GM04503 (cell line): ENCODE measurements around the gene HRC.
"Not testable (repeated sequence)": the region's sequence is repeated elsewhere in the genome, so short reads cannot be mapped to it uniquely, and the experiment has no call there.

Experiments
- DNase-seq: peaks from one replicate; pipeline ENCODE4 v3.0.0-alpha.2; 2012; ENCODE audit warnings: low read depth

The HRC gene

GRCh38 chr19:49135686-49136085, 19.5 kb downstream of the HRC start:
- DNase-seq = no peak

- no peak for DNase-seq
Observed at GRCh38 chr19:49133621-49134454, 21.4 kb downstream of the HRC start.

GRCh38 chr19:49132974-49133609, 22.1 kb downstream of the HRC start:
- DNase-seq = no peak

DNA sequence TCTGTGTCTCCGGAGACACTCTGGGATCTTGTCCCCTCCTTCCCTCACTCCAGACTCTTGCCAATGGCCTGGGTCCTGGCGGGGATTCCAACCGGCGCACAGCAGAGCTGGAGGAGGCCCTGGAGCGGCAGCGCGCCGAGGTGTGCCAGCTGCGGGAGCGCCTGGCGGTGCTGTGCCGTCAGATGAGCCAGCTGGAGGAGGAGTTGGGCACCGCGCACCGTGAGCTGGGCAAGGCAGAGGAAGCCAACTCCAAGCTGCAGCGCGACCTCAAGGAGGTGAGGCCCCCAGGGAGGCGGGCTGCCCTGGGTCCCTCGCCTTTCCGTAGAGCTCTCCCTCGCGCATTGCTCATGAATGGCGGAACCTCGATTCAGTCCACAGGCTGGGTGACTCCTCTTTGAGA, 24.9 kb downstream of the HRC start:
- no peak for DNase-seq

DNA sequence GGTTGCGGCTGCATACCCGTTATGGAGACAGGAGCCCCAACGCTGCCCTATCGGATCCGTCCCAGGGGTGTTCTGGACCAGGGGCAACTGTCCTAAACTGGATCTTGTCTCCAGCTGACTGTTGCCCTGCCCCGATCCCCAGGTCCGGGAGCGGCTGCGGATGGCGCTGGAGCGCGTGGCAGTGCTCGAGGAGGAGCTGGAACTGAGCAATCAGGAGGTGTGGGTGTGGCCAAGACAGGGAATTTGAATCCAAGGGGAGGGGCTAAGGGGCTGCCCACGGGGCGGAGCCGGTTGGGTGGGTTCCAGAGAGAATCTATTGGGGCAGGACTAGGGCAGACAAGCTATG, 26.0 kb downstream of the HRC start:
- DNase-seq = no peak

GRCh38 chr19:49128545-49129237, 26.5 kb downstream of the HRC start:
- no peak for DNase-seq

GRCh38 chr19:49127674-49128544, 27.3 kb downstream of the HRC start:
- peak; percentile 65 for DNase-seq

GRCh38 chr19:49127225-49127624, 28.0 kb downstream of the HRC start:
- DNase-seq = not testable (repeated sequence)

GRCh38 chr19:49126575-49126974, 28.6 kb downstream of the HRC start:
- DNase-seq = no peak

- DNase-seq = no peak
Observed at GRCh38 chr19:49125025-49125731, 30.0 kb downstream of the HRC start.

GRCh38 chr19:49123285-49123684, 31.9 kb downstream of the HRC start:
- DNase-seq = not testable (repeated sequence)

DNA sequence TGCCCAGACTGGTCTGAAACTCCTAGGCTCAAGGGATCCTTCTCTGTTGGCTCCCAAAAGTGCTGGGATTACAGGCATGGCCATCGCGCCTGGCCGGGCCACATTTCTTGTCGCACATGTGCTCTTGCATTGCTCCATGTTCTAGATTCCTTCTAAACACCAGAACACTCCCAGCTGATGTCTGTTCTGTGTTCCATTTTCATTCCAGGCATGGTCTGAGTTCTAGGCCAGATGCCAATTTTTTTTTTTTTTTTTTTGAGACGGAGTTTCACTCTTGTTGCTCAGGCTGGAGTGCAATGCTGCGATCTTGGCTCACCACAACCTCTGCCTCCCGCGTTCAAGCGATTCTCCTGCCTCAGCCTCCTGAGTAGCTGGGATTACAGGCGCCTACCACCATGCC, 33.4 kb downstream of the HRC start:
- DNase-seq = not testable (repeated sequence)

GRCh38 chr19:49120868-49121267, 34.3 kb downstream of the HRC start:
- no peak for DNase-seq

GRCh38 chr19:49120325-49120683, 34.9 kb downstream of the HRC start:
- DNase-seq = no peak

DNA sequence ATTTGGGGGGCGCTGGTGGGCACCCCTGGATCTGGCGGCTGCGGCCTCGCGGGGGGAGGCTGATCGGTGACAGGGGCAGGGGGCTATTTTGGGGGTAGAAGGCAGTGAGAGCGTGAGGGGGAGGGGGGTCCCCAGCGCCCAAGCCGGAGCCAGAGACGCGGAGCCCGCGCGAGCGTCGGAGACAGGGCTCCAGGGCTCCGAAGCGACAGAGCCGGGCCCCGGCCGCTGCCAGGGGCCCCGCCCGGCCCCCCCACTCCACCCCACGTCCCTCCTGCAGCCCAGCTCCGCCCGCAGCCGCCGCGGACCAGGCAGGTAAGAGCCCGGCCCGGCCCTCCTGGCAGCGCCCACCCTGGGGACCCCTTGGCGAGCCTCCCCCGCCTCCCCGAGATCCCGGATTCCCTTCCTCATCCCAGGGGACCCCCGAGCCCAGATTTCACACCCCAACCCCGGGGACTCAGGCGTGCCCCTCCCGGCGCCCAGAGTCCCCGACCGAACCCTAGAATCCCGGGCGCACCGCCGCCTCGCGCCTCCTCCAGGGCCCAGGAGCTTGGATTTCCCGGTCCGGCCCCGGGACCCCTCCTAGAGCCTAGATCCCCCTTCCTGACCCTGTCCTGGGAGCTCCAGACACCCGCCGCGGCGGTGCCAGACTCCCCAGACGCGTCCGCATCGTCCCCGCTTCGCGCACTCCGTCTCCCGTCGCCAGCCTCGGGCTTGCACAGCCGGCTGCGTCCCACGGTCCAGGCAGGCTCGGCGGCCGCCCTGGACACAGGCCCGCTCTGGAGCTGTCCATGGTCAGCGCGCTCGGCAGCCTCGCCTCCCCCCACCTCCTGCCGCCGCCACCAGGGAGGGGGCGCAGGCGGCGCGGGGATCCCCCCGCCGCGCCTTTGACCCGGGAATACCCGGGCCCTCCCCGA, 35.5 kb downstream of the HRC start, which contains the start of gene PPFIA3:
Gene PPFIA3, plus strand, starts transcription at position 134 of the 914 bp plus-strand sequence. CDS start 8,330 bp downstream, outside the sequence.
- DNase-seq = no peak

- DNase-seq = no peak
Observed at GRCh38 chr19:49118565-49119410, 36.4 kb downstream of the HRC start, which contains the start of gene C19orf73. TSS of gene C19orf73 (minus strand) at chr19:49119143. CDS start at chr19:49119022, 121 bp downstream.

GRCh38 chr19:49117677-49118564, 37.3 kb downstream of the HRC start:
- no peak for DNase-seq

GRCh38 chr19:49116544-49116943, 38.7 kb downstream of the HRC start:
- no peak for DNase-seq
